ENCODE measurements around the gene PRKAG1. TPM values are rescaled to one million over a fixed set of nuclear protein-coding genes. Genes with fewer than 3 reads are reported as not detected.

PRKAG1 gene
- total and polyA plus RNA-seq, 4 donors: 15.5 to 31.5 (median 20.9) TPM

DNA sequence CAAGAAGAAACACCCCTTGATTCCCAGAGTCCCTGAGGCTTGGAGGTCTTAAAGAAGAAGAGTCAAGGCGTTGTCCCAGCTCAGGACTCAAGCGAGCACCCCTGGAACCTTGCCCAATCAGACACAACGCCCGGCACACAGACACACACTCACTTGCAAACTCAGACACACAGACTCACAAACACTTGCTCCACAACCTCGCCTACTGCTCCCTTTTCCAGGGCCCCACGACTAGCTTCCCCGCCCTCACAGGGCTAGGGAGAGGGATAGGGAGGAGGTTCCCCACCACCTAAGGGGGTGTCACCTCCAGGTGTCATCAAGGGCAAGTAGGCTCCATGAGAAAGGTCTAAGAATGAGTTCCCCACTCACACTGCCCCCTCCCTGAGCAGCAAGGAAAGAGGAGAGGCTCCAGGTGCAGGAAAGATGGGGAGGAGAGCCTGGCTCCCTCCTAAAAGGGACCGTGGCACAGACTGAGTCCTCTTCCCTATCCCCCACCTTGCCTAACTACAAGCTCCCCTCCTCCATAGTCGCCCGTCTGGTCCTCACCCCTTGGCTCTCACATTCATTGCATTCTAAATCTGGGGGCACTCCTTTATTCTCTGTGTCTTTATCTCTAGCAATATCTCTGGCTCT, 47.8 kb downstream of the PRKAG1 start:
- H3K36me3 ChIP-seq (ENCODE audit: control insufficient read depth in 4 of 4, insufficient read depth in 3 of 4, low read depth in 1 of 4, low read length in 3 of 4): no peaks in the 10 kb centered on the region
- TF ChIP-seq NR2F2 (IDR thresholded peaks at IDR 0.05) (no peak), FOXA2 (IDR thresholded peaks at IDR 0.05) (no peak), TAF1 (conservative IDR thresholded peaks at IDR 0.05) (no peak), GABPA (IDR thresholded peaks at IDR 0.05 in 1 of 2, conservative IDR thresholded peaks at IDR 0.05 in 1 of 2) (no peak), YY1 (IDR thresholded peaks at IDR 0.05) (no peak), HNF4G (IDR thresholded peaks at IDR 0.05) (no peak), RXRA (IDR thresholded peaks at IDR 0.05) (no peak)
- TF ChIP-seq, protein P1, sequence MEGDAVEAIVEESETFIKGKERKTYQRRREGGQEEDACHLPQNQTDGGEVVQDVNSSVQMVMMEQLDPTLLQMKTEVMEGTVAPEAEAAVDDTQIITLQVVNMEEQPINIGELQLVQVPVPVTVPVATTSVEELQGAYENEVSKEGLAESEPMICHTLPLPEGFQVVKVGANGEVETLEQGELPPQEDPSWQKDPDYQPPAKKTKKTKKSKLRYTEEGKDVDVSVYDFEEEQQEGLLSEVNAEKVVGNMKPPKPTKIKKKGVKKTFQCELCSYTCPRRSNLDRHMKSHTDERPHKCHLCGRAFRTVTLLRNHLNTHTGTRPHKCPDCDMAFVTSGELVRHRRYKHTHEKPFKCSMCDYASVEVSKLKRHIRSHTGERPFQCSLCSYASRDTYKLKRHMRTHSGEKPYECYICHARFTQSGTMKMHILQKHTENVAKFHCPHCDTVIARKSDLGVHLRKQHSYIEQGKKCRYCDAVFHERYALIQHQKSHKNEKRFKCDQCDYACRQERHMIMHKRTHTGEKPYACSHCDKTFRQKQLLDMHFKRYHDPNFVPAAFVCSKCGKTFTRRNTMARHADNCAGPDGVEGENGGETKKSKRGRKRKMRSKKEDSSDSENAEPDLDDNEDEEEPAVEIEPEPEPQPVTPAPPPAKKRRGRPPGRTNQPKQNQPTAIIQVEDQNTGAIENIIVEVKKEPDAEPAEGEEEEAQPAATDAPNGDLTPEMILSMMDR (IDR thresholded peaks at IDR 0.05; ENCODE audit: low read depth, low read length, missing input control): no peak
- TF ChIP-seq, protein P2, sequence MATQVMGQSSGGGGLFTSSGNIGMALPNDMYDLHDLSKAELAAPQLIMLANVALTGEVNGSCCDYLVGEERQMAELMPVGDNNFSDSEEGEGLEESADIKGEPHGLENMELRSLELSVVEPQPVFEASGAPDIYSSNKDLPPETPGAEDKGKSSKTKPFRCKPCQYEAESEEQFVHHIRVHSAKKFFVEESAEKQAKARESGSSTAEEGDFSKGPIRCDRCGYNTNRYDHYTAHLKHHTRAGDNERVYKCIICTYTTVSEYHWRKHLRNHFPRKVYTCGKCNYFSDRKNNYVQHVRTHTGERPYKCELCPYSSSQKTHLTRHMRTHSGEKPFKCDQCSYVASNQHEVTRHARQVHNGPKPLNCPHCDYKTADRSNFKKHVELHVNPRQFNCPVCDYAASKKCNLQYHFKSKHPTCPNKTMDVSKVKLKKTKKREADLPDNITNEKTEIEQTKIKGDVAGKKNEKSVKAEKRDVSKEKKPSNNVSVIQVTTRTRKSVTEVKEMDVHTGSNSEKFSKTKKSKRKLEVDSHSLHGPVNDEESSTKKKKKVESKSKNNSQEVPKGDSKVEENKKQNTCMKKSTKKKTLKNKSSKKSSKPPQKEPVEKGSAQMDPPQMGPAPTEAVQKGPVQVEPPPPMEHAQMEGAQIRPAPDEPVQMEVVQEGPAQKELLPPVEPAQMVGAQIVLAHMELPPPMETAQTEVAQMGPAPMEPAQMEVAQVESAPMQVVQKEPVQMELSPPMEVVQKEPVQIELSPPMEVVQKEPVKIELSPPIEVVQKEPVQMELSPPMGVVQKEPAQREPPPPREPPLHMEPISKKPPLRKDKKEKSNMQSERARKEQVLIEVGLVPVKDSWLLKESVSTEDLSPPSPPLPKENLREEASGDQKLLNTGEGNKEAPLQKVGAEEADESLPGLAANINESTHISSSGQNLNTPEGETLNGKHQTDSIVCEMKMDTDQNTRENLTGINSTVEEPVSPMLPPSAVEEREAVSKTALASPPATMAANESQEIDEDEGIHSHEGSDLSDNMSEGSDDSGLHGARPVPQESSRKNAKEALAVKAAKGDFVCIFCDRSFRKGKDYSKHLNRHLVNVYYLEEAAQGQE (IDR thresholded peaks at IDR 0.05): no peak
- TF ChIP-seq, protein P3, sequence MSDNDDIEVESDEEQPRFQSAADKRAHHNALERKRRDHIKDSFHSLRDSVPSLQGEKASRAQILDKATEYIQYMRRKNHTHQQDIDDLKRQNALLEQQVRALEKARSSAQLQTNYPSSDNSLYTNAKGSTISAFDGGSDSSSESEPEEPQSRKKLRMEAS (IDR thresholded peaks at IDR 0.05): no peak
- TF ChIP-seq, protein P4, sequence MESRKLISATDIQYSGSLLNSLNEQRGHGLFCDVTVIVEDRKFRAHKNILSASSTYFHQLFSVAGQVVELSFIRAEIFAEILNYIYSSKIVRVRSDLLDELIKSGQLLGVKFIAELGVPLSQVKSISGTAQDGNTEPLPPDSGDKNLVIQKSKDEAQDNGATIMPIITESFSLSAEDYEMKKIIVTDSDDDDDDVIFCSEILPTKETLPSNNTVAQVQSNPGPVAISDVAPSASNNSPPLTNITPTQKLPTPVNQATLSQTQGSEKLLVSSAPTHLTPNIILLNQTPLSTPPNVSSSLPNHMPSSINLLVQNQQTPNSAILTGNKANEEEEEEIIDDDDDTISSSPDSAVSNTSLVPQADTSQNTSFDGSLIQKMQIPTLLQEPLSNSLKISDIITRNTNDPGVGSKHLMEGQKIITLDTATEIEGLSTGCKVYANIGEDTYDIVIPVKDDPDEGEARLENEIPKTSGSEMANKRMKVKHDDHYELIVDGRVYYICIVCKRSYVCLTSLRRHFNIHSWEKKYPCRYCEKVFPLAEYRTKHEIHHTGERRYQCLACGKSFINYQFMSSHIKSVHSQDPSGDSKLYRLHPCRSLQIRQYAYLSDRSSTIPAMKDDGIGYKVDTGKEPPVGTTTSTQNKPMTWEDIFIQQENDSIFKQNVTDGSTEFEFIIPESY (IDR thresholded peaks at IDR 0.05): no peak
- no peaks in the 10 kb centered on the region for H3K9me3 ChIP-seq (ENCODE audit: control insufficient read depth in 4 of 4, low read length in 3 of 4)
- no peak overlapping the region for H3K9ac ChIP-seq (ENCODE audit: low read depth in 1 of 2, low read length in 2 of 2)
- H3K4me1 ChIP-seq (ENCODE audit: control insufficient read depth in 4 of 4, insufficient read depth in 4 of 4, low read length in 3 of 4): peaks cover 0 to 16% (median 6%) of the 10 kb centered on the region in 4 donors
- no peak for DNase-seq (ENCODE audit: low spot score)
- peaks cover 0 to 15% (median 9%) of the 10 kb centered on the region in 4 donors for H3K27me3 ChIP-seq (ENCODE audit: control insufficient read depth in 4 of 4, insufficient read depth in 4 of 4, low read length in 3 of 4)
- 22% methylated on average over 10 of the region's 10 CpGs for WGBS
- no peak overlapping the region for H3K27ac ChIP-seq (ENCODE audit: low read depth in 1 of 2, low read length in 2 of 2)
- H3K4me3 ChIP-seq (ENCODE audit: low read depth in 1 of 3, low read length in 3 of 3): no peak overlapping the region

DNA sequence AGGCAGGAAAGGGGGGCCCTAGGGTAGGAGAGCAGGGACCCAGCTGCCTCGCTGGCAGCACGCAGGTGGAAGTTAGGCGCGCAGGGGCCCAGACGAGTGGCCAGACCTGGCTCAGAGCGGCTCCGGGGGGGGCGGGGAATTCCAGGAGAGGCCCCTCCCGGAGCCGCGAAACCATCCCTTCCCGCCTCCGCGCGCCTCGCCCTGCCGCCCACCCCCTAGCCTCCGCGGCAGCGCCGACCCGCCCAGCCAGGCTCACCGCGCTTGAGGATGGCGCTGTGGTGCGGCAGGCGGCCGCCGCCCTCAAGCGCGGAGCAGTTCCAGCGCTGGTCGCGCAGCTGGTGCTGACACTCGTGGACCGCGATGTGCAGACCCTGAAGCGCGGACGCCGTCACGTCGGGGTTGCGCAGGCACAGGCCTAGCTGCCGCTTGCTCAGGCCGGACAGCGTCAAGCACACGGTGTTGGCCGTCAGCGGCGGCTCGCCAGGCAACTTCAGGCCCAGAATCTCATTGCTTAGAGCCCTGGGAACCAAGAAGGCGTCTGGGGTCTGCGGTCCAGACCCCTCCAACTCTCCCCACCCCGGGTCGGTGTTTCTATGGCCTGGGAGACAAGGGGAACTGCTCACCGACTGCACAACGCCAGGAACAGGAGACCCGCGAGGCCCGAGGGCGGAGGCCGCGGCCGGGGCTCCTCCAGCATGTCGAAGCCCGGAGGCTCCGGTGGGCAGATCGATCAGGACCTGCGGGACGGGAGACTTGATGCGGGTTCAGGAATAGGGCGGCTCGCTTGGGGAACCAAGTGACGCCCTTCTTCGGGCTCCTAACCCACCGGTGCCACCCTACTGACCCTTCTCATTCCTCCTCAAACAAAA, 48.5 kb downstream of the PRKAG1 start:
- 9% methylated on average over 77 of the region's 77 CpGs for WGBS
- Histone ChIP-seq H3K9ac (ENCODE audit: low read depth in 1 of 2, low read length in 2 of 2) (no peak overlapping the region), H3K27ac (ENCODE audit: low read depth in 1 of 2, low read length in 2 of 2) (no peak overlapping the region), H3K4me3 (ENCODE audit: low read depth in 1 of 3, low read length in 3 of 3) (peak overlapping the region in 1 of 3 donors; percentile 6), H3K4me1 (ENCODE audit: control insufficient read depth in 4 of 4, insufficient read depth in 4 of 4, low read length in 3 of 4) (peaks cover 0 to 16% (median 6%) of the 10 kb centered on the region in 4 donors), H3K27me3 (ENCODE audit: control insufficient read depth in 4 of 4, insufficient read depth in 4 of 4, low read length in 3 of 4) (peaks cover 0 to 15% (median 9%) of the 10 kb centered on the region in 4 donors), H3K36me3 (ENCODE audit: control insufficient read depth in 4 of 4, insufficient read depth in 3 of 4, low read depth in 1 of 4, low read length in 3 of 4) (no peaks in the 10 kb centered on the region), H3K9me3 (ENCODE audit: control insufficient read depth in 4 of 4, low read length in 3 of 4) (no peaks in the 10 kb centered on the region)
- no peak for TF ChIP-seq RXRA (IDR thresholded peaks at IDR 0.05)
- TF ChIP-seq NR2F2 (IDR thresholded peaks at IDR 0.05): no peak
- TF ChIP-seq HNF4G (IDR thresholded peaks at IDR 0.05): no peak
- no peak for DNase-seq (ENCODE audit: low spot score)

Data from liver (tissue), 9 donors.